Activated CD8-positive, alpha-beta memory T cell treated with anti-CD3 and anti-CD28 coated beads, Interleukin-2, amount 50 U/mL, for 24 hours (primary cell): Measurements from ENCODE around the gene PCDHGA5.
"Not testable (repeated sequence)": the region's sequence is repeated elsewhere in the genome, so short reads cannot be mapped to it uniquely, and the experiment has no call there.

ENCODE experiments used
- DNase-seq: peaks from one replicate; pipeline ENCODE4 v3.0.0-alpha.2; 2020; ENCODE audit errors: extremely low read depth

Gene PCDHGA5

DNA sequence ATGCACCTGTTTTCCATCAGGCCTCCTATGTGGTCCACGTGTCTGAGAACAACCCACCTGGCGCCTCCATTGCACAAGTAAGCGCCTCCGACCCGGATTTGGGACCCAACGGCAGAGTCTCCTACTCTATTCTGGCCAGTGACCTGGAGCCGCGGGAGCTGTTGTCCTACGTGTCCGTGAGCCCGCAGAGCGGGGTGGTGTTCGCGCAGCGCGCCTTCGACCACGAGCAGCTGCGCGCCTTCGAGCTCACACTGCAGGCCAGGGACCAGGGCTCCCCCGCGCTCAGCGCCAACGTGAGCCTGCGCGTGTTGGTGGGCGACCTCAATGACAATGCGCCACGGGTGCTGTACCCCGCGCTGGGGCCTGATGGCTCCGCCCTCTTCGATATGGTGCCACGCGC, 12.4 kb upstream of the PCDHGA5 start:
- DNase-seq, result no peak

DNA sequence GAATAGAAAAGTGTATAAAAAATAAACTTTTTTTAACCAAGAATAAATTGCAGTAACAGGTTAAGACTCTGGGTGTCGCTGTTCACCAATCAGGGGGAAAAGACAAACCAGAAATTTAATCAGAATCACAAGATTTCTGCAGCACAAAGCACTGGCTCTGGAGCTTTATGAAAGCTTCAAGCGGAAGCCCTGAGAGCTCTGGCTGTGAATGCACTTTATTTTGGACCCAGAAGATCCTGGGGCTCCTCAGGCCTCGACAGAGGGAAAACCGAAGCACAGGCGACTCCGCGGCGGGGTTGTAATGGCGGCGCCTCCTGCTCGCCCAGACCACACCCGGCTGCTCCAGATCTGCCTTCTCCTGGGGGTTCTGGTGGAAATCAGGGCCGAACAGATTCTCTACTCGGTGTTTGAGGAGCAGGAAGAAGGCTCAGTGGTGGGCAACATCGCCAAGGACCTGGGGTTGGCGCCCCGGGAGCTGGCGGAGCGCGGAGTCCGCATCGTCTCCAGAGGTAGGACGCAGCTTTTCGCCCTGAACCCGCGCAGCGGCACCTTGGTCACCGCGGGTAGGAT, 9.0 kb upstream of the PCDHGA5 start, which contains the start of gene PCDHGA4:
Gene PCDHGA4, plus strand, starts transcription at position 122 of the 570 bp plus-strand sequence. Its CDS starts 87 bp downstream, at position 209.
- DNase-seq, result no peak

DNA sequence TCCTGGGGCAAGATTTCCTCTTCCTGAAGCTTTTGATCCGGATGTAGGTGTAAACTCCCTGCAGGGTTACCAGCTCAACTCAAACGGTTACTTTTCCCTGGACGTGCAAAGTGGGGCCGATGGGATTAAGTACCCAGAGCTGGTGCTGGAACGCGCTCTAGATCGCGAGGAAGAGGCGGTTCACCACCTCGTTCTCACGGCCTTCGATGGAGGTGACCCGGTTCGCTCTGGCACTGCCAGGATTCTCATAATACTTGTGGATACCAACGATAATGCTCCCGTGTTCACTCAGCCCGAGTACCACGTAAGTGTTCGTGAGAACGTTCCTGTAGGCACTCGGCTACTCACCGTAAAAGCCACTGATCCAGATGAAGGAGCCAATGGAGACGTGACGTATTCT, 8.3 kb upstream of the PCDHGA5 start:
- DNase-seq, result no peak

DNA sequence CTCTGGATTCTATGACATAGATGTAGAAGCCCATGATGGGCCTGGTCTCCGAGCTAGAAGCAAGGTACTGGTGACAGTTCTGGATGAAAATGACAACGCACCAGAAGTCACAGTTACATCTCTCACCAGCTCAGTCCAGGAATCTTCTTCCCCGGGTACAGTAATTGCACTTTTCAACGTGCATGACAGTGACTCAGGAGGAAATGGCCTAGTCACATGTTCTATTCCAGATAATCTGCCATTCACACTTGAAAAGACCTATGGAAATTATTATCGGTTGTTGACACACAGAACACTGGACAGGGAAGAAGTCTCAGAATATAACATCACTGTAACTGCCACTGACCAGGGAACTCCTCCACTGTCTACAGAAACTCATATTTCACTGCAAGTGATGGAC, 7.8 kb upstream of the PCDHGA5 start:
- no peak for DNase-seq

DNA sequence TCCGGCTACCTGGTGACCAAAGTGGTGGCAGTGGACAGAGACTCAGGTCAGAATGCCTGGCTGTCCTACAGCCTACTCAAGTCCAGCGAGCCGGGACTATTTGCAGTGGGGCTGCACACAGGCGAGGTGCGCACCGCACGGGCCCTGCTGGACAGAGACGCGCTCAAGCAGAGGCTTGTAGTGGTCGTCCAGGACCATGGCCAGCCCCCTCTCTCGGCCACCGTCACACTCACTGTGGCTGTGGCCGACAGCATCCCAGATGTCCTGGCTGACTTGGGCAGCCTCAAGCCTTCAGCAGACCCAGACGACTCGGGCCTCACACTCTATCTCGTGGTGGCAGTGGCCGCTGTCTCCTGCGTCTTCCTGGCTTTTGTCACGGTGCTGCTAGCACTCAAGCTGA, 7.0 kb upstream of the PCDHGA5 start:
- no peak for DNase-seq

DNA sequence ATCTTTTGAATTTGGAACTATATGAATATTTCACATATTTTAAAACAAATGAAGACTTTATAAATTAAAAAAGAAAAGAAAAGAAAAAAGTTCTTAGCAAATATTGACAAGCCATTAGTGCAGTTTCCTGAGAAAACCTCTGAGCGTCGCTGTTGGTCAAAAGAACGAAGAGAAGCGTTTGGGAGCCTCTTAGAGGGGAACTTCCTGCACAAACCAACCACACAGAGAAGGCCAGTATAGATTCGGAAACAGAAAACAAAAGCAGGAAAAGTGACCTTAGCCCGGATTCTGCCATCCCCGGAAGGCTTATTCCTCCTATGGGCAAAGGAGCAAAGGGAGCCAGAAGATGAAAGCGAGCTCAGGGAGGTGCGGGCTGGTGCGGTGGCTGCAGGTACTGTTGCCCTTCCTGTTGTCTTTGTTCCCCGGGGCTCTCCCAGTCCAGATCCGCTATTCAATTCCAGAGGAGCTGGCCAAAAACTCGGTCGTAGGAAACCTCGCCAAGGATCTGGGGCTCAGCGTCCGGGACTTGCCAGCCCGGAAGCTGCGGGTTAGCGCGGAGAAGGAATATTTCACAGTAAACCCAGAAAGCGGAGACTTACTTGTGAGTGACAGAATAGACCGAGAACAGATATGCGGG, 4.1 kb upstream of the PCDHGA5 start, which contains the start of gene PCDHGB2:
Gene PCDHGB2, plus strand, starts transcription at position 205 of the 637 bp plus-strand sequence. Its CDS starts 142 bp downstream, at position 347.
- no peak for DNase-seq

DNA sequence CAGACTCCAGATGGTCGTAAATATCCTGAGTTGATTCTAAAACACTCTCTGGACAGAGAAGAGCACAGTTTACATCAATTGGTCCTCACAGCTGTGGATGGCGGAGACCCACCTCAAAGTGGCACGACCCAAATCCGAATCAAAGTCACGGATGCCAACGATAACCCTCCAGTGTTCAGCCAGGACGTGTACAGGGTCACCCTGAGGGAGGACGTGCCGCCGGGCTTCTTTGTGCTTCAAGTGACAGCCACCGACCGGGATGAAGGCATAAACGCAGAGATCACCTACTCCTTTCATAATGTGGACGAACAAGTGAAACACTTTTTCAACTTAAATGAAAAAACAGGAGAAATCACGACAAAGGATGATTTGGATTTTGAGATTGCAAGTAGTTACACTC, 3.3 kb upstream of the PCDHGA5 start:
- DNase-seq, result no peak

DNA sequence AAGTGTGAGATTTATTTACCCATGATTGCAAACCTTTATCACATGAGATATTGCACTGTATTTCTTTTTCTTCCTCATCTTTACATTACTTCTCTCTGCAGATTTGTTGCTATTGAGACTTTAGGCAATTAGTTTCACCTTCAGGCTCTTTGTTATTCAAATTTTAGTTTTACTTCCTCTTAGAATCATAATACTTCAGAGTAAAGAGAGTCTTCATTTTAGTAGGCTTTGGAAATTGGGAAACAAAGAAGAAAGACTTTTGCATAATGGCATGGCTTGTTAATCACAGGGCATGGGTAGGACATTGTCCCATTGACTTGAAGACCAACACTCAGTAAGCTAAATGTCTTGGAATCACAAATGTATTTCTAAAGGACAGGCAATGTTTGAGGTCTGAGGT, 1.2 kb upstream of the PCDHGA5 start:
- no peak for DNase-seq

DNA sequence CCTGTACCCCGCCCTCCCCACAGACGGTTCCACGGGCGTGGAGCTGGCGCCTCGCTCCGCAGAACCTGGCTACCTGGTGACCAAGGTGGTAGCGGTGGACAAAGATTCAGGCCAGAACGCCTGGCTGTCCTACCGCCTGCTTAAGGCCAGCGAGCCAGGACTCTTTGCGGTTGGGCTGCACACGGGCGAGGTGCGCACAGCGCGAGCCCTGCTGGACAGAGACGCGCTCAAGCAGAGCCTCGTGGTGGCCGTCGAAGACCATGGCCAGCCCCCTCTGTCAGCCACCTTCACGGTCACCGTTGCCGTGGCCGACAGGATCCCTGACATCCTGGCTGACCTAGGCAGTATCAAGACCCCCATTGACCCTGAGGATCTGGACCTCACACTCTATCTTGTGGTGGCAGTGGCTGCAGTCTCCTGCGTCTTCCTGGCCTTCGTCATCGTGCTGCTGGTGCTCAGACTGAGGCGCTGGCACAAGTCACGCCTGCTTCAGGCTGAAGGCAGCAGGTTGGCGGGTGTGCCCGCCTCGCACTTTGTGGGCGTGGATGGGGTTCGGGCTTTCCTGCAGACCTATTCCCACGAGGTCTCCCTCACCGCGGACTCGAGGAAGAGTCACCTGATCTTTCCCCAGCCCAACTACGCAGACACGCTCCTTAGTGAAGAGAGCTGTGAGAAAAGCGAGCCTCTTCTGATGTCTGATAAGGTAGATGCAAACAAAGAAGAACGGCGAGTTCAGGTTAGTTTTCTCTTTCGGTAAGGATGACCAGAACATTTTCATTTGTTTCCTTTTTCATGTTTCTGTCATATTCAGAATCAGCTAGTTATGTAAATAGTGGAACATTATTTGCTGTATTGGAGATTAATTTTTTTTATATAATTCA, 2.3 kb downstream of the PCDHGA5 start:
- DNase-seq, result no peak

DNA sequence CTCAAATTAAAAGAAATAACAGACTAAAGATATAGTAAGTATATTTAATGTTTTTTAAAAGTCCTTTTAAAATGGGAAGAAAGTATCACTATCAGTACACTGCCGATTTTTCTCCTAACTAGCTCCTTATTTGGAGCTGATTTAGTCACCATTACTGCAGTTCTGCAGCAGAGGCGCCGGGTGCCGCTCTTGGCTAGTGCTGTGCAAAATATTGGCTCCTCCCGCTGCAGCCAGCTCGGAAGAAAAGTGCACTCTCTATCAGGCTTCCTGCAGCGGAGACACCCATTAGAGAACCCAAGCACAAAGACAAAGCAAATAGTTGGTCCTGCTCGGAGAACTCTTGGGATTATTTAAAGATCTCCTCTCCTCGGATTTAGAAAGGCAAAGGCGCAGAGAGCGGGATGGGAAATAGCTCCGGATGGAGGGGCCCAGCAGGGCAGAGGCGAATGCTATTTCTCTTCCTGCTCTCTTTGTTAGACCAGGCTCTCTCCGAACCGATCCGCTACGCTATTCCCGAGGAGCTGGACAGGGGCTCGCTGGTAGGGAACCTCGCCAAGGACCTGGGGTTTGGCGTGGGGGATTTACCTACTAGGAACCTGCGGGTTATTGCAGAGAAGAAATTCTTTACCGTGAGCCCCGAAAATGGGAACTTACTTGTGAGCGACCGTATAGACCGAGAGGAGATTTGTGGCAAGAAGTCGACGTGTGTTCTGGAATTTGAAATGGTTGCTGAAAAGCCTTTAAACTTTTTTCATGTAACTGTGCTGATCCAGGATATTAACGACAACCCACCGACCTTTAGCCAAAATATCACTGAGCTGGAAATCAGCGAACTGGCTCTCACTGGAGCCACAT, 6.3 kb downstream of the PCDHGA5 start, which contains the start of gene PCDHGB3:
Gene PCDHGB3, plus strand, starts transcription at position 249 of the 855 bp plus-strand sequence. Its CDS starts 153 bp downstream, at position 402.
- DNase-seq, result no peak

DNA sequence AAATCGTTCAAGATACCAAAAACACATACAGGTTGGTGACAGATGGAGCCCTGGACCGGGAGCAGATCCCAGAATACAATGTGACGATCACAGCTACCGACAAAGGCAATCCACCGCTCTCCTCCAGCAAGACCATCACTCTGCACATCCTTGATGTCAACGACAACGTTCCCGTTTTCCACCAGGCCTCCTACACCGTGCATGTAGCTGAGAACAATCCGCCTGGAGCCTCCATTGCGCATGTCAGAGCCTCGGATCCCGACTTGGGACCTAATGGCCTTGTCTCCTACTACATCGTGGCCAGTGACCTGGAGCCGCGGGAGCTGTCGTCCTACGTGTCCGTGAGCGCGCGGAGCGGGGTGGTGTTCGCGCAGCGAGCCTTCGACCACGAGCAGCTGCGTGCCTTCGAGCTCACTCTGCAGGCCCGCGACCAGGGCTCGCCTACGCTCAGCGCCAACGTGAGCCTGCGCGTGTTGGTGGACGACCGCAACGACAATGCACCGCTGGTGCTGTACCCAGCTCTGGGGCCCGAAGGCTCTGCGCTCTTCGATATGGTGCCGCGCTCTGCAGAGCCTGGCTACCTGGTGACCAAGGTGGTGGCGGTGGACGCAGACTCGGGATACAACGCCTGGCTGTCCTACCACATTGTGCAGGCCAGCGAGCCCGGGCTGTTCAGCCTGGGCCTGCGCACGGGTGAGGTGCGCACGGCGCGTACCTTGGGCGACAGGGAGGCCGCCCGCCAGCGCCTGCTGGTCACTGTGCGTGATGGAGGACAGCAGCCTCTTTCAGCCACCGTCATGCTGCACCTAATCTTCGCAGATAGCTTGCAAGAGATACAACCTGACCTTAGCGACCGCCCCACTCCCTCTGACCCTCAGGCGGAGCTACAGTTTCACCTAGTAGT, 7.9 kb downstream of the PCDHGA5 start:
- DNase-seq, result no peak

DNA sequence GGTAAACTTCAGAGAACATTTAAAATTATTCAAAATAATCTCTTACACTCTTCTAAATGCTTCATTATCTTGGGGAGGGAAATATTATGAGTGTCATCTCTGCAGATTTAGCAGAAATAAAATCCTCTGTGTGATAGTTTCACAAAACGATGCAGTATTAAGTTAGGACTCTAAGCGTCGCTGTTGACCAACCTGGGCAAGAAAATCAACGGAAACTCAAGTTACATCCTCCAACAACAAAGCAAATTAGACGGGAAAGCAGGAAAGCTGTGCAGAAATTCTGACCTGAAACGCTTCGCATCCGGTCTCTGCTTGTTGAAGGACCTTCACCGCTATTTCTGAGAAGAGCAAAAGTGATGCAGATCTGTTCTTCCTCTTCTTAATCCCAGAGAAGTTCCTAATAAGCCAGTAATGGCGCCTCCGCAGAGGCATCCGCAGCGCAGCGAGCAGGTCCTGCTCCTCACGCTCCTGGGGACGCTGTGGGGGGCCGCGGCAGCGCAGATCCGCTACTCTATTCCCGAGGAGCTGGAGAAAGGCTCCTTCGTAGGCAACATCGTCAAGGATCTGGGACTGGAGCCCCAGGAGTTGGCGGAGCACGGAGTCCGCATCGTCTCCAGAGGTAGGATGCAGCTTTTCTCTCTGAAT, 9.8 kb downstream of the PCDHGA5 start, which contains the start of gene PCDHGA6:
Gene PCDHGA6, plus strand, starts transcription at position 219 of the 645 bp plus-strand sequence. Its CDS starts 193 bp downstream, at position 412.
- DNase-seq, result no peak

DNA sequence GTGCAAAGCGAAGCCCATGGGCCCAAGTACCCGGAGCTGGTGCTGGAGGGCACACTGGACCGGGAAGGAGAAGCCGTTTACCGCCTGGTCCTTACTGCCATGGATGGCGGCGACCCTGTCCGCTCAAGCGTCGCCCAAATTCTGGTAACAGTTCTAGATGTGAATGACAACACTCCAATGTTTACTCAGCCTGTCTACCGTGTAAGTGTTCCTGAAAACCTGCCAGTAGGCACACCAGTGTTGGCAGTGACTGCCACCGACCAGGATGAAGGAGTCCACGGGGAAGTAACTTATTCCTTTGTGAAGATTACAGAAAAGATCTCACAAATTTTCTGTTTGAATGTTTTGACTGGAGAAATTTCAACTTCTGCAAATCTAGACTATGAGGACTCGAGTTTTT, 10.7 kb downstream of the PCDHGA5 start:
- no peak for DNase-seq

DNA sequence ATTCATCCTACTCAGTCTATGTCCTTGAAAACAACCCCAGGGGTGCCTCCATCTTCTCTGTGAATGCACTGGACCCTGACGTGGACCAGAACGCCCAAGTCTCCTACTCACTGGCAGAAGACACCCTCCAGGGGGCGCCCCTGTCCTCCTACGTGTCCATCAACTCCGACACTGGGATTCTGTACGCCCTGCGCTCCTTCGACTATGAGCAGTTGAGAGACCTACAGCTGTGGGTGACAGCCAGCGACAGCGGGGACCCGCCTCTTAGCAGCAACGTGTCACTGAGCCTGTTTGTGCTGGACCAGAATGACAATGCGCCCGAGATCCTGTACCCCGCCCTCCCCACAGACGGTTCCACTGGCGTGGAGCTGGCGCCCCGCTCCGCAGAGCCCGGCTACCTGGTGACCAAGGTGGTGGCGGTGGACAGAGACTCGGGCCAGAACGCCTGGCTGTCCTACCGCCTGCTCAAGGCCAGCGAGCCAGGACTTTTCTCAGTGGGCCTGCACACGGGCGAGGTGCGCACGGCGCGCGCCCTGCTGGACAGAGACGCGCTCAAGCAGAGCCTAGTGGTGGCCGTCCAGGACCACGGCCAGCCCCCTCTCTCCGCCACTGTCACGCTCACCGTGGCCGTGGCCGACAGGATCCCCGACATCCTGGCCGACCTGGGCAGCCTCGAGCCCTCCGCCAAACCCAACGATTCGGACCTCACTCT, 11.6 kb downstream of the PCDHGA5 start:
- DNase-seq, result not testable (repeated sequence)

DNA sequence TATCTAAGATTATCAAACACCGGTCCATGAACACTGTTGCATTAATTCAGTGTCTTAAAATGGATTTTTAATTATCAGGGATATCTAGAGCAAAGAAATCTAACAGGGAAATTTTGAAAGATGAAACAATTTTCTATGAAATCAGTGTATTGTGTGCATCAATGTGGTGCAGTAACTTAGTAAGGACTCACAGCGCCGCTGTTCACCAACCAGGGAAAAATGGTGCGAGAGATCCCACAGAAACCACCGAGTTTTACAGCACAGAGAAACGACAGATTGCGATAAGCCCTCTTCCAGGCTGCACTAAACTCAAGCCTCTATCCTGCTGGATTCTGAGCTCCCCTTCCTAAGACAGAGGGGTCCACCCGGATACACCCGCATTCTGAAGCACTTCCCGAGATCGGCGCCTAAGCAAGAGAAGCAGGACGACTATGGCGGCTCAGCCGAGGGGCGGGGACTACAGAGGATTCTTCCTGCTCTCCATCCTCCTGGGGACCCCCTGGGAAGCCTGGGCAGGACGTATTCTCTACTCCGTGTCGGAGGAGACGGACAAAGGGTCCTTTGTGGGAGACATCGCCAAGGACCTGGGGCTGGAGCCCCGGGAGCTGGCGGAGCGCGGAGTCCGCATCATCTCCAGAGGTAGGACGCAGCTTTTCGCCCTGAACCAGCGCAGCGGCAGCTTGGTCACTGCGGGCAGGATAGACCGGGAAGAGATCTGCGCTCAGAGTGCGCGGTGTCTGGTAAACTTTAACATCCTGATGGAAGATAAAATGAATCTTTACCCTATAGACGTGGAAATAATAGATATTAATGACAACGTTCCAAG, 18.7 kb downstream of the PCDHGA5 start, which contains the start of gene PCDHGA7:
Gene PCDHGA7, plus strand, starts transcription at position 274 of the 826 bp plus-strand sequence. Its CDS starts 158 bp downstream, at position 432.
- no peak for DNase-seq

DNA sequence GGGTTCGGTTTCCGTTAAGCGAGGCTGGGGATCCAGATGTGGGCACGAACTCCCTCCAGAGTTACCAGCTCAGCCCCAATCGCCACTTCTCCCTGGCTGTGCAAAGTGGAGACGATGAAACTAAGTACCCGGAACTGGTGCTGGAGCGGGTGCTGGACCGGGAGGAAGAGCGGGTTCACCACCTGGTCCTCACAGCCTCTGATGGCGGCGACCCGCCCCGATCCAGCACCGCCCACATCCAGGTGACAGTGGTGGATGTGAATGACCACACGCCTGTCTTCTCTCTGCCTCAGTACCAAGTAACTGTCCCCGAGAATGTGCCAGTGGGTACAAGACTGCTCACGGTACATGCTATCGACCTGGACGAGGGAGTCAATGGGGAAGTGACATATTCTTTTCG, 19.4 kb downstream of the PCDHGA5 start:
- no peak for DNase-seq

DNA sequence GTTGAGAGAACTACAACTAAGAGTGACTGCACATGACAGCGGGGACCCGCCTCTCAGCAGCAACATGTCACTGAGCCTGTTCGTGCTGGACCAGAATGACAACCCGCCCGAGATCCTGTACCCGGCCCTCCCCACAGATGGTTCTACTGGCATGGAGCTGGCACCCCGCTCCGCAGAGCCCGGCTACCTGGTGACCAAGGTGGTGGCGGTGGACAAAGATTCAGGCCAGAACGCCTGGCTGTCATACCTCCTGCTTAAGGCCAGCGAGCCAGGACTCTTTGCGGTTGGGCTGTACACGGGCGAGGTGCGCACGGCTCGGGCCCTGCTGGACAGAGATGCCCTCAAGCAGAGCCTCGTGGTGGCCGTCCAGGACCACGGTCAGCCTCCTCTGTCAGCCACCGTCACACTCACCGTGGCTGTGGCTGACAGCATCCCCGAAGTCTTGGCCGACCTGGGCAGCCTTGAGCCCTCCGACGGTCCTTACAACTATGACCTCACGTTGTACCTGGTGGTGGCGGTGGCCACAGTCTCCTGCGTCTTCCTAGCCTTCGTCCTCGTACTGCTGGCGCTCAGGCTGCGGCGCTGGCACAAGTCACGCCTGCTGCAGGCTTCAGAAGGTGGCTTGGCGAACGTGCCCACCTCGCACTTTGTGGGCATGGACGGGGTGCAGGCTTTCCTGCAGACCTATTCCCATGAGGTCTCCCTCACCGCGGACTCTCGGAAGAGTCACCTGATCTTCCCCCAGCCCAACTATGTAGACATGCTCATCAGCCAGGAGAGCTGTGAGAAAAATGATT, 20.7 kb downstream of the PCDHGA5 start:
- no peak for DNase-seq
